Chondrocyte (in vitro differentiated cells): Measurements from ENCODE around the gene INPP5D. TPM values are rescaled to one million over a fixed set of nuclear protein-coding genes. Genes with fewer than 3 reads are reported as not detected.
"Not testable (repeated sequence)": the region's sequence is repeated elsewhere in the genome, so short reads cannot be mapped to it uniquely, and the experiment has no call there.

ENCODE experiments used
- DNase-seq: peaks from one replicate; pipeline ENCODE4 v3.0.0; 2021; ENCODE audit warnings: mixed read lengths, low spot score
- H3K27ac Mint-ChIP-seq: one replicate; pipeline ENCODE4 v1.8.0; 2021; ENCODE audit warnings: mild to moderate bottlenecking, moderate library complexity, mixed read lengths; ENCODE audit not compliant: unreplicated experiment
- H3K27me3 Mint-ChIP-seq: 2 replicates; pipeline ENCODE4 v1.8.0; 2021; ENCODE audit warnings: low read depth, mixed read lengths
- H3K36me3 Mint-ChIP-seq: 2 replicates; pipeline ENCODE4 v1.8.0; 2021; ENCODE audit warnings: low read depth, mixed read lengths
- H3K4me1 Mint-ChIP-seq: 2 replicates; pipeline ENCODE4 v1.8.0; 2021; ENCODE audit warnings: low read depth, mild to moderate bottlenecking, mixed read lengths
- H3K4me3 Mint-ChIP-seq: one replicate; pipeline ENCODE4 v1.8.0; 2021; ENCODE audit warnings: mild to moderate bottlenecking, moderate library complexity, mixed read lengths; ENCODE audit not compliant: unreplicated experiment
- H3K9me3 Mint-ChIP-seq: 2 replicates; pipeline ENCODE4 v1.8.0; 2021; ENCODE audit warnings: low read depth, mixed read lengths
- CTCF ChIP-seq: fragments of 200-600 bp; sonication (generic); IDR thresholded peaks from 2 replicates; pipeline ENCODE4 v1.5.0; 2021; ENCODE audit warnings: antibody characterized with exemption, mild to moderate bottlenecking, moderate library complexity
- total RNA-seq: library from RNA; stranded (reverse); gene quantifications from 3 replicates; pipeline ENCODE4 v1.2.1, GENCODE V29; 2021

The INPP5D gene
- total RNA-seq, 1 donor from 2014 or later, result 0.20 TPM

GRCh38 chr2:233148354-233148753, 88.2 kb downstream of the INPP5D start:
- Mint-ChIP-seq H3K4me1 (peaks cover 8% of the 10 kb centered on the region), H3K4me3 (no peak overlapping the region), H3K27ac (no peak overlapping the region), H3K9me3 (peaks cover 5% of the 10 kb centered on the region), H3K36me3 (peaks cover 3% of the 10 kb centered on the region), H3K27me3 (peaks cover 54% of the 10 kb centered on the region)
- TF ChIP-seq CTCF, result no peak
- DNase-seq, result no peak

- peaks cover 34% of the 10 kb centered on the region for H3K27me3 Mint-ChIP-seq
- TF ChIP-seq CTCF, result no peak
- H3K36me3 Mint-ChIP-seq, result peaks cover 3% of the 10 kb centered on the region
- no peak overlapping the region for H3K4me3 Mint-ChIP-seq
- peak overlapping the region; percentile 4 for H3K27ac Mint-ChIP-seq
- H3K4me1 Mint-ChIP-seq, result peaks cover 8% of the 10 kb centered on the region
- no peak for DNase-seq
- peaks cover 7% of the 10 kb centered on the region for H3K9me3 Mint-ChIP-seq
Observed at GRCh38 chr2:233152541-233152940, 92.4 kb downstream of the INPP5D start.

GRCh38 chr2:233153146-233153798, 93.1 kb downstream of the INPP5D start:
- TF ChIP-seq CTCF, result no peak

GRCh38 chr2:233156001-233156400, 95.9 kb downstream of the INPP5D start:
- no peak for TF ChIP-seq CTCF
- H3K27me3 Mint-ChIP-seq, result peaks cover 17% of the 10 kb centered on the region
- no peak for DNase-seq
- peaks cover 8% of the 10 kb centered on the region for H3K4me1 Mint-ChIP-seq
- peaks cover 8% of the 10 kb centered on the region for H3K9me3 Mint-ChIP-seq
- H3K27ac Mint-ChIP-seq, result no peak overlapping the region
- H3K36me3 Mint-ChIP-seq, result no peaks in the 10 kb centered on the region
- no peak overlapping the region for H3K4me3 Mint-ChIP-seq

More at GRCh38 chr2:233153146-233153798, 93.1 kb downstream of the INPP5D start:
- DNase-seq, result no peak
- Mint-ChIP-seq H3K36me3 (peaks cover 3% of the 10 kb centered on the region), H3K27me3 (peaks cover 31% of the 10 kb centered on the region), H3K4me3 (no peak overlapping the region), H3K4me1 (peaks cover 8% of the 10 kb centered on the region), H3K9me3 (peaks cover 8% of the 10 kb centered on the region), H3K27ac (no peak overlapping the region)

- H3K27ac Mint-ChIP-seq, H3K4me1 Mint-ChIP-seq: not testable (repeated sequence)
Observed at GRCh38 chr2:233156461-233156860, 96.3 kb downstream of the INPP5D start.

GRCh38 chr2:233161730-233162129, 101.6 kb downstream of the INPP5D start:
- H3K36me3 Mint-ChIP-seq, result no peaks in the 10 kb centered on the region
- no peak overlapping the region for H3K4me3 Mint-ChIP-seq
- H3K4me1 Mint-ChIP-seq, result no peaks in the 10 kb centered on the region
- peaks cover 8% of the 10 kb centered on the region for H3K9me3 Mint-ChIP-seq
- peaks cover 6% of the 10 kb centered on the region for H3K27me3 Mint-ChIP-seq
- H3K27ac Mint-ChIP-seq, result no peak overlapping the region
- no peak for DNase-seq
- no peak for TF ChIP-seq CTCF

More at GRCh38 chr2:233156461-233156860, 96.3 kb downstream of the INPP5D start:
- DNase-seq, H3K9me3 Mint-ChIP-seq, H3K4me3 Mint-ChIP-seq, H3K36me3 Mint-ChIP-seq: not testable (repeated sequence)
- peaks cover 17% of the 10 kb centered on the region for H3K27me3 Mint-ChIP-seq
